Measurements from ENCODE around the gene RGMA. TPM values are rescaled to one million over a fixed set of nuclear protein-coding genes. Genes with fewer than 3 reads are reported as not detected.
"Not testable (repeated sequence)": the region's sequence is repeated elsewhere in the genome, so short reads cannot be mapped to it uniquely, and the experiment has no call there.

The RGMA gene
- total RNA-seq, 1 donor from 2014 or later, result 37.0 TPM

- no peaks in the 10 kb centered on the region for H3K27me3 Mint-ChIP-seq
- no peaks in the 10 kb centered on the region for H3K9me3 Mint-ChIP-seq
- H3K4me3 Mint-ChIP-seq, result peak overlapping the region; percentile 31
- H3K4me1 Mint-ChIP-seq (ENCODE audit: unreplicated experiment), result peaks cover 61% of the 10 kb centered on the region
- TF ChIP-seq CTCF (conservative IDR thresholded peaks at IDR 0.05), result no peak
- H3K27ac Mint-ChIP-seq, result no peak overlapping the region
- no peak for DNase-seq (ENCODE audit: extremely low spot score, unreplicated experiment)
- peaks cover 19% of the 10 kb centered on the region for H3K36me3 Mint-ChIP-seq
These were observed 22.0 kb downstream of the RGMA start for GRCh38 chr15:93066834-93067648.

- TF ChIP-seq CTCF (conservative IDR thresholded peaks at IDR 0.05), result no peak
- Mint-ChIP-seq H3K27ac (no peak overlapping the region), H3K4me1 (ENCODE audit: unreplicated experiment) (peaks cover 63% of the 10 kb centered on the region), H3K4me3 (no peak overlapping the region), H3K9me3 (no peaks in the 10 kb centered on the region), H3K36me3 (peaks cover 19% of the 10 kb centered on the region), H3K27me3 (no peaks in the 10 kb centered on the region)
- no peak for DNase-seq (ENCODE audit: extremely low spot score, unreplicated experiment)
These were observed 22.8 kb downstream of the RGMA start for GRCh38 chr15:93066224-93066681.

- no peak for DNase-seq (ENCODE audit: extremely low spot score, unreplicated experiment)
- no peak overlapping the region for H3K27ac Mint-ChIP-seq
- H3K36me3 Mint-ChIP-seq, result peaks cover 19% of the 10 kb centered on the region
- H3K9me3 Mint-ChIP-seq, result no peaks in the 10 kb centered on the region
- no peaks in the 10 kb centered on the region for H3K27me3 Mint-ChIP-seq
- peaks cover 58% of the 10 kb centered on the region for H3K4me1 Mint-ChIP-seq (ENCODE audit: unreplicated experiment)
- no peak for TF ChIP-seq CTCF (conservative IDR thresholded peaks at IDR 0.05)
- H3K4me3 Mint-ChIP-seq, result no peak overlapping the region
These were observed 23.4 kb downstream of the RGMA start for GRCh38 chr15:93065641-93066045.

- H3K27me3 Mint-ChIP-seq, result no peaks in the 10 kb centered on the region
- peaks cover 15% of the 10 kb centered on the region for H3K36me3 Mint-ChIP-seq
- H3K4me3 Mint-ChIP-seq, result no peak overlapping the region
- no peak for TF ChIP-seq CTCF (conservative IDR thresholded peaks at IDR 0.05)
- DNase-seq (ENCODE audit: extremely low spot score, unreplicated experiment), result no peak
- peaks cover 53% of the 10 kb centered on the region for H3K4me1 Mint-ChIP-seq (ENCODE audit: unreplicated experiment)
- no peaks in the 10 kb centered on the region for H3K9me3 Mint-ChIP-seq
- peak overlapping the region; percentile 87 for H3K27ac Mint-ChIP-seq
These were observed 25.0 kb downstream of the RGMA start for GRCh38 chr15:93063796-93064690.

GRCh38 chr15:93063262-93063671 is 25.7 kb downstream of the RGMA start:
- H3K4me1 Mint-ChIP-seq (ENCODE audit: unreplicated experiment), result peaks cover 49% of the 10 kb centered on the region
- peaks cover 10% of the 10 kb centered on the region for H3K36me3 Mint-ChIP-seq
- no peak for TF ChIP-seq CTCF (conservative IDR thresholded peaks at IDR 0.05)
- no peak for DNase-seq (ENCODE audit: extremely low spot score, unreplicated experiment)
- peak overlapping the region; percentile 87 for H3K27ac Mint-ChIP-seq
- H3K9me3 Mint-ChIP-seq, result no peaks in the 10 kb centered on the region
- peak overlapping the region; percentile 57 for H3K4me3 Mint-ChIP-seq
- H3K27me3 Mint-ChIP-seq, result no peaks in the 10 kb centered on the region

GRCh38 chr15:93062628-93063261 is 26.3 kb downstream of the RGMA start:
- H3K9me3 Mint-ChIP-seq; H3K27me3 Mint-ChIP-seq; H3K36me3 Mint-ChIP-seq; DNase-seq (ENCODE audit: extremely low spot score, unreplicated experiment): not testable (repeated sequence)
- Mint-ChIP-seq H3K4me1 (ENCODE audit: unreplicated experiment) (peaks cover 51% of the 10 kb centered on the region), H3K4me3 (peak overlapping the region; percentile 42), H3K27ac (peak overlapping the region; percentile 87)

All from type B pancreatic cell (in vitro differentiated cells).